B cell (primary cell): ENCODE measurements around the gene EFNA5. TPM values are rescaled to one million over a fixed set of nuclear protein-coding genes. Genes with fewer than 3 reads are reported as not detected.

Experiments
- ATAC-seq: fragments of 200-7000 bp; cut with Tn5 transposase; one replicate; pipeline ENCODE4 v1.10.0; 2021; ENCODE audit warnings: low read depth, mild to moderate bottlenecking, moderate number of reproducible peaks, moderate library complexity
- CTCF ChIA-PET: fragments of 350-600 bp; sonication (Branson Sonifier 250); formaldehyde crosslinking; loops from one replicate; lab custom pipeline; 2021; ENCODE audit warnings: antibody characterized with exemption, inconsistent platforms; lab: Charles Lee
- POLR2A ChIA-PET: fragments of 350-600 bp; sonication (Branson Sonifier 250); formaldehyde crosslinking; loops from one replicate; lab custom pipeline; 2021; ENCODE audit warnings: antibody characterized with exemption; lab: Charles Lee
- DNase-seq: peaks from one replicate; pipeline ENCODE4 v3.0.0; 2013
- H2AFZ ChIP-seq: 2 replicates; pipeline ENCODE4 v1.6.1; 2012; ENCODE audit warnings: mild to moderate bottlenecking, low read depth, low read length; ENCODE audit not compliant: insufficient read depth, poor library complexity, severe bottlenecking
- H3K27ac ChIP-seq, 2 donors: 1 replicate in 1 of 2; 2 replicates in 1 of 2; pipeline ENCODE4 v1.5.1; 2012 to 2013; ENCODE audit warnings: low read length in 2 of 2, mild to moderate bottlenecking in 2 of 2, moderate library complexity in 1 of 2
- H3K27me3 ChIP-seq, 4 experiments: fragments of 200-600 bp in 1 of 4; sonication (generic) in 1 of 4; replicated peaks in 1 of 4; 1 replicate in 2 of 4; 2 replicates in 2 of 4; pipeline versions ENCODE4 v1.6.1 to v1.7.0; 2013 to 2016; ENCODE audit warnings: low read length in 3 of 4, mild to moderate bottlenecking in 2 of 4, mixed read lengths in 1 of 4, moderate library complexity in 1 of 4; ENCODE audit not compliant: insufficient read depth in 4 of 4, control insufficient read depth in 3 of 4; ENCODE audit errors: control extremely low read depth in 1 of 4
- H3K36me3 ChIP-seq, 2 experiments: replicated peaks in 1 of 2; 1 replicate in 1 of 2; 2 replicates in 1 of 2; pipeline versions ENCODE4 v1.6.1 to v1.7.1; 2013; ENCODE audit warnings: low read length in 1 of 2; ENCODE audit not compliant: insufficient read depth in 2 of 2, control insufficient read depth in 1 of 2; ENCODE audit errors: control extremely low read depth in 1 of 2, extremely low read depth in 1 of 2
- H3K4me1 ChIP-seq, 2 donors: fragments of 200-600 bp in 1 of 2; sonication (generic) in 1 of 2; 1 replicate in 1 of 2; 2 replicates in 1 of 2; pipeline versions ENCODE4 v1.5.1 to v1.6.1; 2013 to 2017; ENCODE audit warnings: low read length in 2 of 2; ENCODE audit not compliant: control insufficient read depth in 2 of 2, insufficient read depth in 2 of 2
- H3K4me2 ChIP-seq: replicated peaks from 2 replicates; pipeline ENCODE3; 2012; ENCODE audit warnings: mild to moderate bottlenecking, low read depth, low read length; ENCODE audit not compliant: poor library complexity, severe bottlenecking
- H3K4me3 ChIP-seq, 5 experiments: fragments of 200-600 bp in 1 of 5; sonication (generic) in 1 of 5; 1 replicate in 3 of 5; 2 replicates in 2 of 5; pipeline versions ENCODE4 v1.5.1 to v1.7.0; 2011 to 2016; ENCODE audit warnings: low read length in 4 of 5, mild to moderate bottlenecking in 4 of 5, low read depth in 2 of 5, control low read depth in 1 of 5, moderate library complexity in 1 of 5; ENCODE audit not compliant: insufficient read depth in 1 of 5; ENCODE audit errors: control extremely low read depth in 1 of 5, extremely low read depth in 1 of 5
- H3K79me2 ChIP-seq: fragments of 200-600 bp; sonication (generic); one replicate; pipeline ENCODE4 v1.6.0; 2016; ENCODE audit warnings: low read length; ENCODE audit not compliant: control insufficient read depth, insufficient read depth
- H3K9ac ChIP-seq: fragments of 200-600 bp; sonication (generic); 2 replicates; pipeline ENCODE4 v1.6.1; 2017; ENCODE audit warnings: mild to moderate bottlenecking, low read length, moderate library complexity
- H3K9me3 ChIP-seq, 3 donors: one replicate each; pipeline versions ENCODE4 v1.6.1 to v1.7.1; 2013; ENCODE audit warnings: low read length in 2 of 3; ENCODE audit not compliant: control insufficient read depth in 2 of 3, insufficient read depth in 1 of 3; ENCODE audit errors: control extremely low read depth in 1 of 3
- H4K20me1 ChIP-seq: 2 replicates; pipeline ENCODE4 v1.6.0; 2012; ENCODE audit warnings: mild to moderate bottlenecking, low read length; ENCODE audit not compliant: insufficient read depth, control insufficient read depth, poor library complexity, severe bottlenecking
- H3K27ac Mint-ChIP-seq: one replicate; pipeline ENCODE4 v1.8.0; 2021; ENCODE audit warnings: mixed read lengths
- H3K27me3 Mint-ChIP-seq: one replicate; pipeline ENCODE4 v1.8.0; 2021; ENCODE audit warnings: mixed read lengths
- H3K4me1 Mint-ChIP-seq: one replicate; pipeline ENCODE4 v1.8.0; 2021; ENCODE audit warnings: mixed read lengths
- H3K4me3 Mint-ChIP-seq: one replicate; pipeline ENCODE4 v1.8.0; 2021; ENCODE audit warnings: mixed read lengths
- H3K9me3 Mint-ChIP-seq: one replicate; pipeline ENCODE4 v1.8.0; 2022; ENCODE audit warnings: mixed read lengths; ENCODE audit not compliant: insufficient read depth
- EZH2 ChIP-seq: IDR thresholded peaks from 2 replicates; pipeline ENCODE4 v1.6.1; 2012; ENCODE audit warnings: borderline replicate concordance, low read depth, mild to moderate bottlenecking, moderate library complexity, low read length; ENCODE audit not compliant: insufficient read depth, poor library complexity, severe bottlenecking
- WGBS: methylation state at CpG from one replicate; pipeline ENCODE4 v1.1.5; 2013; ENCODE audit warnings: missing lambda C conversion rate; ENCODE audit not compliant: insufficient coverage; 5-methylcytosine and 5-hydroxymethylcytosine counted together
- intact Hi-C: fragments of 100-400 bp; cut with micrococcal nuclease; formaldehyde crosslinking; loops from one replicate; pipeline ENCODE4 v1.10.0; 2022
- polyA plus RNA-seq: library from polyadenylated mRNA; depleted of rRNA; stranded (reverse); fragments of >200 nt; gene quantifications from 2 replicates; pipeline ENCODE4 v1.2.3, GENCODE V29; 2012
- total RNA-seq, 2 donors: library from RNA; stranded (reverse); fragments of 120-200 nt in 1 of 2; gene quantifications; 1 replicate in 1 of 2; 2 replicates in 1 of 2; pipeline versions ENCODE4 v1.2.3 to v1.2.4, GENCODE V29; 2013 to 2022
- TF ChIP-seq, protein P1 (sequence below): fragments of 200-600 bp; IDR thresholded peaks from one replicate; pipeline ENCODE4 v1.8.0; 2022; ENCODE audit warnings: antibody characterized with exemption, mild to moderate bottlenecking

Gene EFNA5
- total and polyA plus RNA-seq, 2 donors (not counting 1 experiment from before 2014, with no cell fraction given): not detected

DNA sequence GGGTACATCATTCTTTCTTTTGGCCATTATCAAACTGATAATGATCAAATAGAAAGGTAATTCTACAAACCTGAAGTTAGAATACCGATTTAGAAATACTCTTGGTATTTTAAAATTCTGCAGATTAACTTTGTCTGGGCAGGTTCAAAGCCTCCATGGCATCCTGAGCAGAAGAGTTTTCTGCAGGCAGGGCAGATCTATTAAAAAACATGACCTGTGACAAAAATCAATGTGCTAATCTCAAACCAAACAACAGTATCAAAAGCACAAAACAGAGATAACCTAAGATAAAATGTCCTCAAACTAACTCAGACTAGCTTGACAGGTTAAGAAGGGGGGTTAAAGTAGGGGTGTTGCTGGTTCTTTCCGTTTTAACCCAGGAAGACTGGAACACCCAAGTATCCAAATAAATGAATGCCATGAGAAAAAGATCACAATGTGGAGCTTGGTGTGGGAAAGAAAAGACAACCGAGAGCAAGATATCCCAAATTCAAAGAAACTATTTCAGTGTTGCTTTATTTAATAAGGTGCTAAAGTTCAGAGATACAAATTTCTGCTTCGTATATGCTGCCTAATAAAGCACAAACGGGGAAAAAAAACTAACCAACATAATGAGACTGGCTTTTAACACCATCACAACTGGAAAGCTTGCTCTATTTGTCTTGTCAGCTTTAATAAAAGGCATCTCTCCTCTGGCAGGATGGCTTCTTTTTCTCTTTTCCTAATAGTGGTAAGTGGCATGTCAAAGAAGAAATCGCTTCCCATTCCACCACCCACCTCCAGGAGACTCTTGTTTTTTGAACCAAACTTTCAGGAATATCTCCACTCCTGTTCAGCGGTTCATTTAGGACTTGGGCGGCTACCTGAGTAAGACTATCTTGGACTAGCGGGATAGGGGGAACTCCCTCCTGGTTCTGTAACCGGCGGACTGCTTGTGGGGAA lies 2.3 kb downstream of the EFNA5 start:
- Histone ChIP-seq H2AFZ (no peak overlapping the region), H3K4me3 (no peak overlapping the region), H3K36me3 (no peaks in the 10 kb centered on the region), H4K20me1 (no peaks in the 10 kb centered on the region), H3K9ac (no peak overlapping the region), H3K4me2 (no peak overlapping the region), H3K9me3 (peaks cover 0 to 9% (median 0%) of the 10 kb centered on the region in 3 donors), H3K27ac (no peak overlapping the region), H3K4me1 (peaks cover 31 to 34% of the 10 kb centered on the region in 2 donors), H3K79me2 (no peaks in the 10 kb centered on the region), H3K27me3 (peaks cover 0 to 45% (median 22%) of the 10 kb centered on the region in 4 experiments)
- intact Hi-C loops: no loop called here
- DNase-seq (no peak), ATAC-seq (no peak)
- CTCF ChIA-PET: no interaction called here
- TF ChIP-seq EZH2: no peak
- TF ChIP-seq, protein P1, sequence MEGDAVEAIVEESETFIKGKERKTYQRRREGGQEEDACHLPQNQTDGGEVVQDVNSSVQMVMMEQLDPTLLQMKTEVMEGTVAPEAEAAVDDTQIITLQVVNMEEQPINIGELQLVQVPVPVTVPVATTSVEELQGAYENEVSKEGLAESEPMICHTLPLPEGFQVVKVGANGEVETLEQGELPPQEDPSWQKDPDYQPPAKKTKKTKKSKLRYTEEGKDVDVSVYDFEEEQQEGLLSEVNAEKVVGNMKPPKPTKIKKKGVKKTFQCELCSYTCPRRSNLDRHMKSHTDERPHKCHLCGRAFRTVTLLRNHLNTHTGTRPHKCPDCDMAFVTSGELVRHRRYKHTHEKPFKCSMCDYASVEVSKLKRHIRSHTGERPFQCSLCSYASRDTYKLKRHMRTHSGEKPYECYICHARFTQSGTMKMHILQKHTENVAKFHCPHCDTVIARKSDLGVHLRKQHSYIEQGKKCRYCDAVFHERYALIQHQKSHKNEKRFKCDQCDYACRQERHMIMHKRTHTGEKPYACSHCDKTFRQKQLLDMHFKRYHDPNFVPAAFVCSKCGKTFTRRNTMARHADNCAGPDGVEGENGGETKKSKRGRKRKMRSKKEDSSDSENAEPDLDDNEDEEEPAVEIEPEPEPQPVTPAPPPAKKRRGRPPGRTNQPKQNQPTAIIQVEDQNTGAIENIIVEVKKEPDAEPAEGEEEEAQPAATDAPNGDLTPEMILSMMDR: no peak
- WGBS: 37% methylated on average over 5 of the region's 11 CpGs
- Mint-ChIP-seq H3K9me3 (no peaks in the 10 kb centered on the region), H3K4me3 (peak overlapping the region; percentile 14), H3K4me1 (peaks cover 25% of the 10 kb centered on the region), H3K27me3 (peaks cover 51% of the 10 kb centered on the region), H3K27ac (no peak overlapping the region)
- POLR2A ChIA-PET: no interaction called here
